Esophagus squamous epithelium (tissue), 5 donors: ENCODE measurements around the gene UGT2B17. TPM values are rescaled to one million over a fixed set of nuclear protein-coding genes. Genes with fewer than 3 reads are reported as not detected.
"Not testable (repeated sequence)": the region's sequence is repeated elsewhere in the genome, so short reads cannot be mapped to it uniquely, and the experiment has no call there.

Source experiments
- DNase-seq: peaks from one replicate; lab custom pipeline; 2025; lab: John Stamatoyannopoulos, UW
- H3K27ac ChIP-seq, 4 donors: fragments of 200-600 bp; sonication (generic); one replicate each; pipeline ENCODE4 v1.5.1; 2016 to 2019; ENCODE audit warnings: mild to moderate bottlenecking in 1 of 4
- H3K27me3 ChIP-seq, 4 donors: fragments of 200-600 bp; sonication (generic); 1 replicate in 3 of 4; 2 replicates in 1 of 4; pipeline versions ENCODE4 v1.5.1 to v1.6.0; 2017 to 2021; ENCODE audit warnings: antibody characterized with exemption in 1 of 4
- H3K36me3 ChIP-seq, 3 donors: fragments of 200-600 bp; sonication (generic); one replicate each; pipeline ENCODE4 v1.5.1; 2016 to 2019
- H3K4me1 ChIP-seq, 3 donors: fragments of 200-600 bp; sonication (generic); one replicate each; pipeline ENCODE4 v1.5.1; 2017 to 2019
- H3K4me3 ChIP-seq, 4 donors: fragments of 200-600 bp; sonication (generic); 1 replicate in 3 of 4; 2 replicates in 1 of 4; pipeline ENCODE4 v1.5.1; 2016 to 2019; ENCODE audit warnings: mild to moderate bottlenecking in 2 of 4, moderate library complexity in 1 of 4
- H3K9me3 ChIP-seq, 3 donors: fragments of 200-600 bp; sonication (generic); one replicate each; pipeline ENCODE4 v1.5.1; 2016 to 2019
- POLR2A ChIP-seq, 4 donors: fragments of 450-650 bp; IDR thresholded peaks; one replicate each; pipeline ENCODE4 v1.6.1; 2017; ENCODE audit warnings: antibody characterized with exemption in 4 of 4, mild to moderate bottlenecking in 4 of 4, moderate library complexity in 3 of 4
- WGBS, 2 donors: methylation state at CpG; one replicate each; pipeline ENCODE4 v1.1.5; 2018; 5-methylcytosine and 5-hydroxymethylcytosine counted together
- intact Hi-C: fragments of 100-400 bp; cut with DNase I; formaldehyde crosslinking; loops from one replicate; pipeline ENCODE4 v1.15.0; 2022
- total RNA-seq, 4 donors: library from RNA; depleted of rRNA; stranded (reverse); fragments of >200 nt; gene quantifications; one replicate each; pipeline ENCODE4 v1.1.0, GENCODE V29; 2016
- TF ChIP-seq, protein P1 (sequence below), 6 experiments: fragments of 450-650 bp in 4 of 6; fragments of 200-600 bp in 2 of 6; sonication (generic) in 2 of 6; IDR thresholded peaks; one replicate each; pipeline ENCODE4 v1.5.1; 2016 to 2019; ENCODE audit warnings: antibody characterized with exemption in 6 of 6, mild to moderate bottlenecking in 4 of 6, moderate library complexity in 4 of 6
- donor health status: DM: yes; HTN: yes; CAD: no.

UGT2B17 gene
- not detected for total RNA-seq

DNA sequence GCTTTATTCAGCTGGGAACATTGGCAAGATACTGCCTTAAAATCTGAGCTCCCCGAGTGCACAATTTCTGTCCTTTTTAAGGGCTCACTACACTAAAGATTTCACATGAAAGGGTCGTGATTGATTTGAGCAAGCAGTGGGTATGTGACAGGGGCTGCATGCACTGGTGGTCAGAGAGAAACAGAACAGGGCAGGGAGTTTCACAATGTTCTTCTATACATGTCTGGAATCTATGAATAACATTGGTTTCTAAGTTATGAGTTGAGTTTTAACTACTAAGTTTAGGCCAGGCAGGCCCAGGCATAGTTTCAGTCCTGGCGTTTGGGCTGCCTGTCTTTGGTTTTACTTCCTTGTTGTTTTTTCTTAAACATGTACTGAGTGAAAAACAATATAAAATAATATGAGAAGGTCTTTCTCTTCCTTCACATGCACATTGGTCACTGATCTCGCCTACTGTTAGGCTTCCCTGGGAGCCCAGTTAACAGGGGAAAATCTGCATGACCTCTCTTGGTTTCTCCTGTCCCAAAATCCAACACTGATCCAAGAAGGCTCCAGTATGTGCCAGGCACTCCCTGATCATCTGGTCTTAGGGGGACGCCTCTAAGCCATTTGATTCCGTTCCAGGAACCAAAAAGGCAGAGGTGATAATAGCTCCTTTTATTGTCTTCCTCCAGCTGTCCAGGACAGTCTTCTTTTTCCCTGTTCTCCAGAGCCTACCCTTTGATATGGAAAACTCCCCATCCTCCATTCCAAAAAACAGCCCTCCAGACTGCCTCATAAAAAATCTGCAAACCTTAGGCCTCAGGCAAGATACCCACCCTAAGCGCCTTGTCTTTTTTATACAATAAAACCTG lies at the start of gene UGT2B17:
TSS of gene UGT2B17 (minus strand) at position 51 of the 854 bp plus-strand sequence. CDS start 7,838 bp downstream, outside the sequence.
- no peaks in the 10 kb centered on the region for H3K36me3 ChIP-seq
- H3K4me3 ChIP-seq: no peak within 1 kb of the TSS
- H3K4me1 ChIP-seq: no peaks in the 10 kb centered on the region
- DNase-seq: no peak
- no peak within 1 kb of the TSS for H3K27ac ChIP-seq
- 36 to 61% methylated on average over 5 to 7 of the region's 7 CpGs for WGBS, 2 donors
- intact Hi-C loops: no loop called here
- no peak for TF ChIP-seq POLR2A (IDR thresholded peaks at IDR 0.05)
- TF ChIP-seq, protein P1, sequence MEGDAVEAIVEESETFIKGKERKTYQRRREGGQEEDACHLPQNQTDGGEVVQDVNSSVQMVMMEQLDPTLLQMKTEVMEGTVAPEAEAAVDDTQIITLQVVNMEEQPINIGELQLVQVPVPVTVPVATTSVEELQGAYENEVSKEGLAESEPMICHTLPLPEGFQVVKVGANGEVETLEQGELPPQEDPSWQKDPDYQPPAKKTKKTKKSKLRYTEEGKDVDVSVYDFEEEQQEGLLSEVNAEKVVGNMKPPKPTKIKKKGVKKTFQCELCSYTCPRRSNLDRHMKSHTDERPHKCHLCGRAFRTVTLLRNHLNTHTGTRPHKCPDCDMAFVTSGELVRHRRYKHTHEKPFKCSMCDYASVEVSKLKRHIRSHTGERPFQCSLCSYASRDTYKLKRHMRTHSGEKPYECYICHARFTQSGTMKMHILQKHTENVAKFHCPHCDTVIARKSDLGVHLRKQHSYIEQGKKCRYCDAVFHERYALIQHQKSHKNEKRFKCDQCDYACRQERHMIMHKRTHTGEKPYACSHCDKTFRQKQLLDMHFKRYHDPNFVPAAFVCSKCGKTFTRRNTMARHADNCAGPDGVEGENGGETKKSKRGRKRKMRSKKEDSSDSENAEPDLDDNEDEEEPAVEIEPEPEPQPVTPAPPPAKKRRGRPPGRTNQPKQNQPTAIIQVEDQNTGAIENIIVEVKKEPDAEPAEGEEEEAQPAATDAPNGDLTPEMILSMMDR (IDR thresholded peaks at IDR 0.05): no peak
- H3K9me3 ChIP-seq: no peaks in the 10 kb centered on the region
- H3K27me3 ChIP-seq: no peaks in the 10 kb centered on the region

DNA sequence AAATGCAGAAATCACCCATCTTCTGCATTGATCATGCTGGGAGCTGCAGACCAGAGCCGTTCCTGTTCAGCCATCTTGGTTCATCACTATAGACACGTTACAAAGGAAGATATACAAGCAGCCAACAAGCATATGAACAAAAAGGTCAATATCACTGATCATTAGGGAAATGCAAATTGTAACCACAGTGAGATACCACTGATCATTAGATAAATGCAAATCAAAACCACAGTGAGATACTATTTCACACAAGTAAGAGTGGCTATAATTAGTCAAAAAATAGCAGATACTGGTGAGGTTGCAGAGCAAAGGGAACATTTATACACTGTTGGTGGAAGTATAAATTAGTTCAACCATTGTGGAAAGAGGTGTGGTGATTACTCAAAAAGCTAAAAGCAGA lies 46.6 kb upstream of the UGT2B17 start:
- H3K27ac ChIP-seq, DNase-seq, H3K27me3 ChIP-seq, H3K4me1 ChIP-seq, H3K9me3 ChIP-seq, H3K4me3 ChIP-seq, H3K36me3 ChIP-seq, intact Hi-C loops: not testable (repeated sequence)
- 100% methylated on average over 1 of the region's 2 CpGs; no CpG with 5 or more reads in 1 of the 2 donors for WGBS, 2 donors

DNA sequence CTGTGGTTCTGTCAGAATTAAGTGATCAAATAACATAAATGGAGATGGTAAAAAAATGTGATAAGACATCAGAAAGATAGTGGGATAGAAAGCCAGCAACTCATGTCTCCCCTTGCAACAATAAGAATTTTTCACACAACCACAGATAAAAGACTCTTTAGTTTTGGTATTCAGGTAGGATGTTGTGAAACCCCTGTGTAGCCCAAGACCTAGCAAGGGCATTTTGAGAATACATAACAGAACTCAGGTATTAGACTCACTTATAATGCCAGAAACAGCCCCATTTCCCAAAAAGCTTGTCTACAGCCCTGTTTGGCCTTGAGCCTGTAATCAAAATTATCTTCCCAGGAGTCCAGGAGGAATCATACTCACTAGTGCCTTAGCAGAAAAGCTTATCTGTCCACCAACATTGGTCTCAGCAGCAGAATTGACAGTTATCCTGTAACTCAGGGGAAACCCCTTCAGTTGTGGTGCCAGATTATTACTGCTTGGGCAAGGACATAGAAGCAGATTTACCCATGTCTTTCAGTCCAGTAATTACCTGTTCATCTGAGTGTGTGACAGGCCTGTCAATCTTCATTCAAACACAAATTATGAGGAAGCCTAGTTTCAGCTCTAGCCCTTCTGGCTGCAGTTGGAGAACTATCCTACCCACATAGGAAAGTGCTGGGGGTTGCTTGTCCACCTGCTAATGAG lies 41.0 kb upstream of the UGT2B17 start:
- Histone ChIP-seq H3K27ac (no peak overlapping the region), H3K4me3 (no peak overlapping the region), H3K9me3 (no peaks in the 10 kb centered on the region), H3K4me1 (no peaks in the 10 kb centered on the region), H3K36me3 (no peaks in the 10 kb centered on the region), H3K27me3 (no peaks in the 10 kb centered on the region)
- no peak for DNase-seq
- no peak for TF ChIP-seq POLR2A (IDR thresholded peaks at IDR 0.05)
- TF ChIP-seq, protein P1 (IDR thresholded peaks at IDR 0.05): no peak
- intact Hi-C loops: no loop called here

DNA sequence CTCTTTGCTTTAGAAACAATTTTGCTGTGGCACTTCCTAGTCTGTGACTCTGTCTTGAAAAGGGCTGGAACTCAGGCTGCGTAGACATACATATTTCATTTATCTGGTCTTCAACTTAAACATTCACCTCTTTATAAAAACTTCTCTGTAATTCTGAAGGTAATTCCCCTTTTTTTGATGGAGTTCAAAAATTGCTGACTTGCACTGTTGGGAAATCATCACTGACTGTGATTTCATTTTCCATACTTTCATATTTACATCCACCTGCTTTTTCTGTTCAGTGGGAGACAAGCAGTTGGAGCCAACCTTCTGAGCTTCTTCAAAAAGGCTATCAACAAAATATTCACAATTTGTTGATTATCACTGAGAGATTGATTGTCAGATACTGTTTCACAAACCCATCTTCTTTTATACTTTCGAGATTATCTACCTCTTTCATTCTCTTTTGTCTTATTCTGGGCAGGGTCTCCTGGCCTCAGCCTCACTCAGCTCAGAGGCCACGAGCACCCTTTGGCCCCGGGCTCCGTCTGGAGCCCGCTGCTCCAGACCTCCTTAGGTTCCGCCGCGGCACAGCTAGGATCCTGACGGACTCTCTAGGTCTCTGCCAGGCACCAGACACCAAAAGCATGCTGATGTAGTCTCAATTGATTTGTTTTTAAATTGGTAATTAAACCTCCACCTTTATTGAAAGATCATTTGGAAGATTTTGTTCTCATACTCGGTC lies 39.7 kb upstream of the UGT2B17 start:
- no peak for TF ChIP-seq POLR2A (IDR thresholded peaks at IDR 0.05)
- TF ChIP-seq, protein P1 (IDR thresholded peaks at IDR 0.05): no peak
- intact Hi-C loops: no loop called here
- Histone ChIP-seq H3K9me3 (no peaks in the 10 kb centered on the region), H3K4me3 (no peak overlapping the region), H3K36me3 (no peaks in the 10 kb centered on the region), H3K4me1 (no peaks in the 10 kb centered on the region), H3K27ac (no peak overlapping the region), H3K27me3 (no peaks in the 10 kb centered on the region)
- no peak for DNase-seq
- 90 to 95% methylated on average over 5 to 11 of the region's 11 CpGs for WGBS, 2 donors

DNA sequence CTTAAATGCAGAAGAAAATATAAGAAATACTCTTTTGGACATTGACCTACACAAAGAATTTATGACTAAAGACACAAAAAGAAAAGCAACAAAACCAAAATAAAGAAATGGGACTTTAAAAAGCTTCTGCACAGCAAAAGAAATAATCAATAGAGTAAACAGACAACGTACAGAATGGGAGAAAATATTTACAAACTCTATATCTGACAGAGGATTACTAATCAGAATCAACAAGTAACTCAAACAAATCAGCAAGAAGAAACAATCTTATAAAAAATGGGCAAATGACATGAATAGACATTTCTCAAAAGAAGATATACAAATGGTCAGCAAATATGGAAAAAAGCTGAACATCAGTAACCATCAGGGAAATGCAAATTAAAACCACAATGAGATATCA lies 37.6 kb upstream of the UGT2B17 start:
- H3K27ac ChIP-seq: no peak overlapping the region
- no peaks in the 10 kb centered on the region for H3K27me3 ChIP-seq
- no peaks in the 10 kb centered on the region for H3K36me3 ChIP-seq
- no peaks in the 10 kb centered on the region for H3K4me1 ChIP-seq
- no peak overlapping the region for H3K4me3 ChIP-seq
- intact Hi-C loops: no loop called here
- 21 to 34% methylated on average over 1 of the region's 1 CpG for WGBS, 2 donors
- DNase-seq: no peak
- no peaks in the 10 kb centered on the region for H3K9me3 ChIP-seq
- TF ChIP-seq, protein P1 (IDR thresholded peaks at IDR 0.05): no peak
- TF ChIP-seq POLR2A (IDR thresholded peaks at IDR 0.05): no peak
